GM20000 (cell line): ENCODE data around the gene TMEM184B.

Experiments
- DNase-seq: peaks from one replicate; pipeline ENCODE4 v3.0.0; 2012; ENCODE audit warnings: low spot score
- TF ChIP-seq, protein P1 (sequence below): IDR thresholded peaks from 2 replicates; pipeline ENCODE4 v1.5.1; 2012; ENCODE audit warnings: mild to moderate bottlenecking, control low read depth; ENCODE audit errors: extremely low read depth, missing control alignments

Gene TMEM184B

DNA sequence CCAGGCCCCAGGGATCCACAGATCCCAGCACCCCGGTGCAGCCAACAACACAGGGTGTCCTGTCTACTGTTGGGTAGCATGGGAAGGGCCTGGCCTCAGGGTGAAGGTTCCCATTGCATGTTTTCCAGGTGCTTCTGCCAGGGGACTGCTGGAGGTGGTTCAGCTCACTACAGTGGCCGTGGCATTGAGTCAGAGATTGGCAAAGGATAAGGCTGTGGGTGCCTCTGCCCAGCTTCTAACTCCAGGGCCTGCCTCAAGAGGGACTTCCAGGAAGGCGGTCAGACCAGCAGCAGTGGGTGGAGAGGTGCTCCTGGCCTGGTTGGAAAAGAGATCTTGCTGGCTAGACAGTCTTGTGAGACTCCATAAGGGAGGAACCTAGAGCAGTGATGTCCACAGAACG, 23.6 kb upstream of the TMEM184B start:
- TF ChIP-seq, protein P1, sequence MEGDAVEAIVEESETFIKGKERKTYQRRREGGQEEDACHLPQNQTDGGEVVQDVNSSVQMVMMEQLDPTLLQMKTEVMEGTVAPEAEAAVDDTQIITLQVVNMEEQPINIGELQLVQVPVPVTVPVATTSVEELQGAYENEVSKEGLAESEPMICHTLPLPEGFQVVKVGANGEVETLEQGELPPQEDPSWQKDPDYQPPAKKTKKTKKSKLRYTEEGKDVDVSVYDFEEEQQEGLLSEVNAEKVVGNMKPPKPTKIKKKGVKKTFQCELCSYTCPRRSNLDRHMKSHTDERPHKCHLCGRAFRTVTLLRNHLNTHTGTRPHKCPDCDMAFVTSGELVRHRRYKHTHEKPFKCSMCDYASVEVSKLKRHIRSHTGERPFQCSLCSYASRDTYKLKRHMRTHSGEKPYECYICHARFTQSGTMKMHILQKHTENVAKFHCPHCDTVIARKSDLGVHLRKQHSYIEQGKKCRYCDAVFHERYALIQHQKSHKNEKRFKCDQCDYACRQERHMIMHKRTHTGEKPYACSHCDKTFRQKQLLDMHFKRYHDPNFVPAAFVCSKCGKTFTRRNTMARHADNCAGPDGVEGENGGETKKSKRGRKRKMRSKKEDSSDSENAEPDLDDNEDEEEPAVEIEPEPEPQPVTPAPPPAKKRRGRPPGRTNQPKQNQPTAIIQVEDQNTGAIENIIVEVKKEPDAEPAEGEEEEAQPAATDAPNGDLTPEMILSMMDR: no peak
- no peak for DNase-seq

DNA sequence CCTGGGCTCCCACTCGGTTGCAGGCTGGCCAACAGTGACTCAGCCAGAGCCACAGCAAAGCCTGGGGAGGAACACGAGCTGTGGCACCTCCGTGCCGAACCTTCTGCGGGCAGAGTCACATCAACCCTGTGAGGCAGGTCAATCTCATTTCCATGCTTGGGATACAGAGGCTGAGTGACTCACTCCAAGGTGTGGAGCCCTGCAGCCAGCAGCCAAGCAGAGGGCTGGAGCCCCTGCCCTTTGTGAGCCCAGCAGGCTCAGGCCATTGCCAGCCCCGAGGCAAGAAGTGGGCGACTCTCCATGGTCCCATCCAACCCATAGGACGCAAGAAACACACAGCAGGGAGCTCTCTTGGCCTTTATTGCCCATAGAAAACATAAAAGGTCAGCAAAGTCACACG, 23.1 kb upstream of the TMEM184B start:
- DNase-seq: no peak
- TF ChIP-seq, protein P1: no peak

- TF ChIP-seq, protein P1: no peak
- no peak for DNase-seq
Observed at GRCh38 chr22:38295339-38295738, 22.5 kb upstream of the TMEM184B start.

DNA sequence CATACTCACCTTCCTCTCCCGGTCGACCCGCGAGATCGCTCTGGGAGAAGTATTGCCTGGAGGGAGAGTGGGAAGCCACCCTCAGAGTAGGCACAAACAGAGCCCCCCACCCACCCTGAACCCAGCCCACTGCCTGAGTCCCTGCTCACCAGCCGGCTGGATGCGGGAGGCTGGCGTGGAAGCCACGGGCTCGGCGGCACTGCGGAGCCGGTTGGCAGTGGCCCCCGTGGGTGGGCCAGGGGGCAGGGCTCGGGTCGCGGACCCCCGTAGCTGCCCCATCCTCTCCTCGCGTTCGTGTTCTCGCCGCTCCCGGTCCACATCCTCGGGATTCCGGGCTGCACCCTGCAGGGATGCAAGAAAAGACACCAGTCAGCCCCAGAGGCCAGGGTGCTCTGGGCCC, 21.4 kb upstream of the TMEM184B start:
- no peak for DNase-seq
- TF ChIP-seq, protein P1: no peak

DNA sequence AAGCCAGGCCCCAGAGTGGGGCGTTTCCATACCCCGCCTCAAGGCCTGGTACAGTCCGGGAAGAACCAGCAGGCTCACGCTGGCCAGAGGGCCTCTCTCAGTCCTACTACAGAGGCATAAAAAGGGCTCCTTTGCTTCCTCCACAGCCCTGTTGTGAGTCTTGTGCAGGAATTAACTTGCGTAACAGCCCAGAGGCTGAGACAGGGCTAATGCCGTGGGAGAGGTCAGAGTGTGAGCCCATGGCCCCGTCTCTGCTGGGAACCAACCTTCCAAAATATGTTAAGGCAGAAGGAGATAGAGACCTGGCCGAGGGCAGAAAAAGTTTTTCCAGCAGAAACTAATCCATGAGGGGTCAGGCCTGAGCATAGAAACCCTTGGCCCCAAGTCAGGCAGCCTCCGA, 19.9 kb upstream of the TMEM184B start:
- DNase-seq: no peak
- TF ChIP-seq, protein P1: no peak

DNA sequence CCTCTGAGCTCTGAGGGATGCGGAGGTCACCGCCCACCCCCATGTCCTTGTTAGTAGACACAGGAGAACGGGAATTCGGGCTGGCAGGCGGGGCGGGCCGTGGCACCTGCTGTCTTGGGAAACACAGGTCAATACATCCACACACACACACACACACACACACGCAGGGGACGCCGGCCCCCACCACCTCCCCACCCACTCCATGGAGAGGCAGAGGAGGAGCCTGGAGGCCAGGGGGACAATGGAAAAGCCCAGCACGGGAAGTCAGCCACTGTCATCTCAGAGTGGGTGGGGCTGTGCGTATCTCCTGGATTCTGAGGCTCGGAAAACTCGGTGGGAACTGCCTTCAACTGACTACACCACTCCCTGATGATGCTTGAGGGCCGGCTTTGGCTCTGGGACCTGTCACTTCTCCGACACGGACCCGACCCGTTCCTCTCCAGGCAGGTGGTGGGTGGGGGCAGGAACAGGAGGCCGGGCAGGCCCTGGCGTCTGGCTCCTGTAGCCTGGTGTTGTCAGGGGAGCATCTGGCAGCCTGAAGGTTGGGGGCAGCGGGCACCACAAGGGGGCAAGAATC, 18.5 kb upstream of the TMEM184B start:
- TF ChIP-seq, protein P1: no peak
- no peak for DNase-seq

GRCh38 chr22:38290347-38290746, 17.5 kb upstream of the TMEM184B start:
- DNase-seq: no peak
- TF ChIP-seq, protein P1: no peak
